Measurements from ENCODE around the gene MTFMT.
"Not testable (repeated sequence)": the region's sequence is repeated elsewhere in the genome, so short reads cannot be mapped to it uniquely, and the experiment has no call there.

MTFMT gene

DNA sequence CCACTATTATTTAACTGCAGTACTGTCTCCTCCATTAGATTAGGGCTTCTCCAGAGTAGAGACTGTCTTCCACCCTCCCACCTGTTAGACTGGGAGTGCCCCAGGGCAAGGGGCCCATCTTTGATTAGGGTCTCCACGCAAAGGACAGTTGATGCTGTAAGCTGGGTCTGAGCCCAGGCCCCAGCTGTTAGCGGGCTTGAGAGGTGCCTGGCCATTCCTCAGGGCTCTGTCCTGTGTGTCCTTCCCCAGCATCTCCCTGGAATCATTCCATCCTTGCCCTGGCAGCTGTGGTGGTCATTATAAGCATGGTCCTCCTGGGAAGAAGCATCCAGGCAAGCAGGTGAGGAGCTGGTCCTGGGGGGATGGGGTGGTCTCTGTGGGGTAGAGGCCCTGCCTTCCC, 21.8 kb upstream of the MTFMT start:
- H3K9me3 ChIP-seq (ENCODE audit: control insufficient read depth, low read length), result no peaks in the 10 kb centered on the region
- WGBS, 2 experiments (ENCODE audit: insufficient coverage in 2 of 2), result 93 to 96% methylated on average over 2 of the region's 2 CpGs
- H3K4me3 ChIP-seq (ENCODE audit: extremely low read depth, insufficient read depth, low read length, poor library complexity, severe bottlenecking), result no peak overlapping the region
- peaks cover 4% of the 10 kb centered on the region for H3K4me1 ChIP-seq (ENCODE audit: control insufficient read depth, insufficient read depth, low read length, poor library complexity, severe bottlenecking)
- no peak overlapping the region for H3K27ac ChIP-seq (ENCODE audit: low read depth, low read length, severe bottlenecking)
- H3K36me3 ChIP-seq (ENCODE audit: control insufficient read depth, insufficient read depth, low read length), result peaks cover 26% of the 10 kb centered on the region

DNA sequence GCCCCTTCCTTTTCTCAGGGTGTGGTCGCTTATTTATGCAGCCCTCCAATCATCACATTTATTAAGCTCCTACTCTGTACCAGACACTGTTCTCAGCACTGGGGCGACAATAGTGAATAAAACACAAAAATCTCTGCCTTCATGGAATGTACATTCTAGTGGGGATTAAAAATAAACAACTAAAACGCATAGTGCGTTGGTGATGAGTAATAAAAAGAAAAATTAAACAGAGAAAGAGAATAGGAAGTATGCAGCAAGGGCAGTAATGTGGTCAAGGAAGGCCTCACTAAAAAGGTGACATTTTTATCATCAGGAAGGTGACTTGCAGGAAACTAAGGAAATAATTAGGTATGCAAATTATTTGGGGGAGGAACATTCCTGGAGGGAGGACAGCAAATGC, 20.8 kb upstream of the MTFMT start:
- H3K4me1 ChIP-seq (ENCODE audit: control insufficient read depth, insufficient read depth, low read length, poor library complexity, severe bottlenecking), result peaks cover 4% of the 10 kb centered on the region
- H3K27ac ChIP-seq (ENCODE audit: low read depth, low read length, severe bottlenecking), result no peak overlapping the region
- no peaks in the 10 kb centered on the region for H3K9me3 ChIP-seq (ENCODE audit: control insufficient read depth, low read length)
- WGBS, 2 experiments (ENCODE audit: insufficient coverage in 2 of 2), result 92% methylated on average over 2 to 3 of the region's 4 CpGs
- no peak overlapping the region for H3K4me3 ChIP-seq (ENCODE audit: extremely low read depth, insufficient read depth, low read length, poor library complexity, severe bottlenecking)
- H3K36me3 ChIP-seq (ENCODE audit: control insufficient read depth, insufficient read depth, low read length), result peaks cover 16% of the 10 kb centered on the region

DNA sequence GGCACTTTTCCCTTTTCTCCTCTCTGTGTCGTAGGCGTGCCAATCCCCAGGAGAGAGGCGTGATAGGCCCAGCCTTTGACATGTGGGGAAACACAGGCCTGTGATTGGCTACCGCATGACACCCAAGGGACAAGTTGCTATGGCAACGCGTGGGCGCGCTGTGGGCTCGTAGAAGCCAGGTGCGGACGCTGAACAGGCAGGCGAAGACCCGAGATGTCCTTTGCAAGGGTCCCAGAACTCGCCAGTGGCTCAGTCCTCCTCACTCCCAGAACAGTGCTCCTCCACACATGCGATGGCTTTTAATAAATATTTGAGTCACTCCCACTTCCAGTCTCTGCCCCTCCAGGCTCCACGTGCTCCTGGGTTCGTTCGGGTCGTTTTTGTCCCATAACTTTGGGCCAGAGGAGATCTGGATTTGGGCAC, 20.0 kb upstream of the MTFMT start:
- WGBS, 2 experiments (ENCODE audit: insufficient coverage in 2 of 2), result 16 to 21% methylated on average over 17 to 19 of the region's 19 CpGs
- H3K27ac ChIP-seq (ENCODE audit: low read depth, low read length, severe bottlenecking), result peak overlapping the region; percentile 16
- H3K9me3 ChIP-seq (ENCODE audit: control insufficient read depth, low read length), result no peaks in the 10 kb centered on the region

DNA sequence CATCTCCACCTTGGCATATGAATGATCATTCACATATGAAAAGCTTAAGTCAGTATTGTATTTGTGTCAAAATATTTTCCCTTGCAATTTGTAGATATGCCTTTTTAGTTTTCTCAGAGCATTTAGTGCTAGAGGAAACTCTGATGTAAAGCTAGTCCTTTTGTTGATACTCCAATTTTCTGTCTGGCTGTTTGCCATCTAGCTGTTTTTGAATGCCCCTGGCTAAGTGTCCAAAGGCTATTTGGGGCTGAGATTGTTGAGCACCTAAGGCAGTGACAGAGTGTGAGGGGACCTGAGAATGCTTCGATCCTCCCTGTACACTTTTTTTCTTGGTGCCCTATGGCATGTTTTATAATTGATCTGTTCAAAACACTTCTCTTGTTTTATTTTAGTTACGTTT, 18.8 kb upstream of the MTFMT start:
- Histone ChIP-seq H3K4me3 (ENCODE audit: extremely low read depth, insufficient read depth, low read length, poor library complexity, severe bottlenecking) (no peak overlapping the region), H3K9me3 (ENCODE audit: control insufficient read depth, low read length) (no peaks in the 10 kb centered on the region), H3K36me3 (ENCODE audit: control insufficient read depth, insufficient read depth, low read length) (no peaks in the 10 kb centered on the region), H3K27ac (ENCODE audit: low read depth, low read length, severe bottlenecking) (no peak overlapping the region), H3K4me1 (ENCODE audit: control insufficient read depth, insufficient read depth, low read length, poor library complexity, severe bottlenecking) (peaks cover 4% of the 10 kb centered on the region)
- no CpG with 5 or more reads among the region's 2 CpGs for WGBS, 2 experiments (ENCODE audit: insufficient coverage in 2 of 2)

More for the DNA sequence above, 20.0 kb upstream of the MTFMT start:
- Histone ChIP-seq H3K4me1 (ENCODE audit: control insufficient read depth, insufficient read depth, low read length, poor library complexity, severe bottlenecking) (peaks cover 4% of the 10 kb centered on the region), H3K4me3 (ENCODE audit: extremely low read depth, insufficient read depth, low read length, poor library complexity, severe bottlenecking) (peak overlapping the region; percentile 14), H3K36me3 (ENCODE audit: control insufficient read depth, insufficient read depth, low read length) (peaks cover 9% of the 10 kb centered on the region)

DNA sequence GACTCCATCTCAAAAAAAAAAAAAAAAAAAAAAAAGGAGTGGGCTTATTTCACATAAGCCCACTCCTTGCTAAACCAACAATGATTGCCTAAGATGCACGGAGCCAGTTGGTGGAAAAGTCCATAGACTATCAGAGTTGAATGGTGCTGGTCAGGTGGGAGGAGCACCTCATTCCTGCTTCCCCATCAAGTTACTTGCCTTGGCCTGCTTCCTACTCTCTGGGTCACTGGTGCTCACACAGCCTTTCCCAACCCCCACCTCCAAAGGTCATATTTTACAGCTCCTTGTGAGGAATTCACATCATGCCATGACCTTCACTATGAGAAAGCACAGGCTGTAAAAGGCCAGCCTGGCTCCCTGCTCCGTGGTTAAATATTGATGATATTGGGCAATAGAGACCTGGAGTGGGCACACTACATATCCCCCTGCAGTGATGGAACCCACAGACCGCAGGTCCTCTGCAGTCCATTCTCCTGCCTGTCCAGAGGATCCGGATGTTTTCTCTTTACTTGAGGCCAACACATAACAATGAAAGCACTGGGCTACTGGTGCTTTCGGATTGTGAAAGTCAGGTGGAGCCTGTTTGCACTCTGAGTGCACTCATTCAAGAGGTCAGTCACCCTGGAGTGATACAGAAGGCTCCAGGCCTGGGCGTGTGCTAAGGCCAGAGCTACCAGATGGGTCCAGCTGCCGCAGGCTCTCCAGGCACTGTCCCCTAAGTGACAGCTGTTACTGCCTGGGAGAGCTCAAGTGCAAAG, 15.5 kb upstream of the MTFMT start, which contains the start of gene SLC51B:
Gene SLC51B, plus strand, starts transcription at position 664 of the 758 bp plus-strand sequence. CDS start 4,618 bp downstream, outside the sequence.
- H3K27ac ChIP-seq (ENCODE audit: low read depth, low read length, severe bottlenecking), result no peak within 1 kb of the TSS

DNA sequence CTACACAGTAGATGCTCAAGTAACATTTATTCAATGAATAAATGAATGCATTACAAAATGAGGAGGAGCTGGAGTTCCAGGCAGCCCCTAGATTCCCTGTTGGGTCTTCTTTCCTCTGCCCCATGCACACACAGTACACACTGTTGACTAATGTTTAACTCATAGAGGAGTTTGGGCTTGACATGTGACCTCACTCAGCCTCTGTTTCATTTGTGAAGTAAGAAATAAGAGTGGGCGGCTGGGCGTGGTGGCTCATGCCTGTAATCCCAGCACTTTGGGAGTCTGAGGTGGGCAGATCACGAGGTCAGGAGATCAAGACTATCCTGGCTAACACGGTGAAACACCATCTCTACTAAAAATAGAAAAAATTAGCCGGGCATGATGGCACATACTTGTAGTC, 14.8 kb upstream of the MTFMT start:
- not testable (repeated sequence) for H3K4me1 ChIP-seq (ENCODE audit: control insufficient read depth, insufficient read depth, low read length, poor library complexity, severe bottlenecking); H3K27ac ChIP-seq (ENCODE audit: low read depth, low read length, severe bottlenecking); H3K36me3 ChIP-seq (ENCODE audit: control insufficient read depth, insufficient read depth, low read length); H3K9me3 ChIP-seq (ENCODE audit: control insufficient read depth, low read length); H3K4me3 ChIP-seq (ENCODE audit: extremely low read depth, insufficient read depth, low read length, poor library complexity, severe bottlenecking)
- WGBS, 2 experiments (ENCODE audit: insufficient coverage in 2 of 2), result 93% methylated on average over 3 to 5 of the region's 5 CpGs

More for the DNA sequence above, 15.5 kb upstream of the MTFMT start, which contains the start of gene SLC51B:
- no peak within 1 kb of the TSS for H3K4me3 ChIP-seq (ENCODE audit: extremely low read depth, insufficient read depth, low read length, poor library complexity, severe bottlenecking)
- no peaks in the 10 kb centered on the region for H3K9me3 ChIP-seq (ENCODE audit: control insufficient read depth, low read length)
- peaks cover under 1% of the 10 kb centered on the region for H3K4me1 ChIP-seq (ENCODE audit: control insufficient read depth, insufficient read depth, low read length, poor library complexity, severe bottlenecking)
- no peaks in the 10 kb centered on the region for H3K36me3 ChIP-seq (ENCODE audit: control insufficient read depth, insufficient read depth, low read length)
- WGBS, 2 experiments (ENCODE audit: insufficient coverage in 2 of 2), result 88 to 94% methylated on average over 3 to 6 of the region's 7 CpGs

DNA sequence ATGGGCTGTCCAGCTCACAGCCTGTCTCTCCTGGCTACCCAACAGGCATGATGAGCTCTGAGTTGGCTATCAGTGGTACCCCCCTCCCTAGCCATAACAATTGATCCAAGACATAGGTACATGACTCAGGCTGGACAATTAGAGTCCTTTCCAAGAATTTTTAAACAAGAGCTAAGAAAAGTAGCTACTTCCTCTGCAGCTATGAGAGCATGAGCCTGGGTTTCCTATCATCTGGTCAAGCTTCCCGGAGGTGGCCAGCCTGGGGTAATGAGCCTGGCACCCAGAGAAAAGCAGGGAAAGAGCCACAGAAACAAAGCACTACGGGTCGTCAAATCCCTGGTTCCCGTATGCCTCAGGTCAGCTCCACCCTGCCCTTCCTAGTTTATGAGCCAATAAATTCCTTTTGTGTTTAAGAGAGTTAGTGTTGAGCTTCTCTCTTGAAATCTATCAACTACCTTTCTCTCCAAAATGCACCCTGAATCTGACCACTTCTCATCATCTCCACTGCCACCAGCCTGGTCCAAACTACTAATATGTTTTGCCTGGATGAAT, 13.4 kb upstream of the MTFMT start:
- 94% methylated on average over 3 to 4 of the region's 4 CpGs for WGBS, 2 experiments (ENCODE audit: insufficient coverage in 2 of 2)
- Histone ChIP-seq H3K4me3 (ENCODE audit: extremely low read depth, insufficient read depth, low read length, poor library complexity, severe bottlenecking) (no peak overlapping the region), H3K27ac (ENCODE audit: low read depth, low read length, severe bottlenecking) (no peak overlapping the region), H3K9me3 (ENCODE audit: control insufficient read depth, low read length) (no peaks in the 10 kb centered on the region), H3K36me3 (ENCODE audit: control insufficient read depth, insufficient read depth, low read length) (no peaks in the 10 kb centered on the region), H3K4me1 (ENCODE audit: control insufficient read depth, insufficient read depth, low read length, poor library complexity, severe bottlenecking) (no peaks in the 10 kb centered on the region)

DNA sequence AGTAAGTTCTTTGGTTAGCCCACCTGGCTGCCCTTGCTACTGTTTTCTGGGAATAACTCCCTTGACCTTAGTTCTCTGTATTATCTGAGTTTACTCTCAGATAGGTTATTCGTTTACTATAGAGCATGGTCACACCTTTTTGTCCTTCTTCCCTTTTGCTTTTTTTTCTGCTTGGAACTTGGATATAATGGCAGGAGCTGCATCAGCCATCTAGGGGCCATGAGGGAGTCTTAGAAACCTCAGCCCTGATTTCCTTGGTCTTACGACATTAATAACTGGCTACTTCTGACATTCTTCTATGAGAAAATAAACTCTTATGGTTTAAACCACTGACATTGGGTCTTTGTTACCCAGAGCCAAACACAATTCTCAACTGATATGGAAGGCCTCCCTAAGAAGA, 12.3 kb upstream of the MTFMT start:
- 83% methylated on average over 2 of the region's 2 CpGs; no CpG with 5 or more reads in 1 of the 2 experiments for WGBS, 2 experiments (ENCODE audit: insufficient coverage in 2 of 2)
- Histone ChIP-seq H3K9me3 (ENCODE audit: control insufficient read depth, low read length) (no peaks in the 10 kb centered on the region), H3K36me3 (ENCODE audit: control insufficient read depth, insufficient read depth, low read length) (no peaks in the 10 kb centered on the region), H3K4me1 (ENCODE audit: control insufficient read depth, insufficient read depth, low read length, poor library complexity, severe bottlenecking) (no peaks in the 10 kb centered on the region), H3K27ac (ENCODE audit: low read depth, low read length, severe bottlenecking) (no peak overlapping the region), H3K4me3 (ENCODE audit: extremely low read depth, insufficient read depth, low read length, poor library complexity, severe bottlenecking) (no peak overlapping the region)

DNA sequence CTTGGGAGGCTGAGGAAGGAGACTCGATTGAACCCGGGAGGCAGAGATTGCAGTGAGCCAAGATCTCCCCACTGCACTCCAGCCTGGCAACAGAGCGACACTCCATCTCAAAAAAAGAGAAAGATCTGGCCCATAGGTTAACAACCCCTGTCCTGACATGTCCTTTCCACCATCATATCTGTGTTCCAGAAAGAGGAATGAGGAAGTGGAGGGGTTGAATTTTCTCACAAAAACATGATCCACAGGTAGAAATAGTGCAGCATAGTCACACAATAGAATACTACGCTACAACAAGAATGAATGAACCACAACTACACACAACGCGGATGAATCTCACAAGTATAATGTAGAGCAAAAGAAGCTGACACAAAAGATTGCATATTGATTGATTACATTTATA, 11.0 kb upstream of the MTFMT start:
- 89 to 93% methylated on average over 2 of the region's 6 CpGs for WGBS, 2 experiments (ENCODE audit: insufficient coverage in 2 of 2)
- Histone ChIP-seq H3K9me3 (ENCODE audit: control insufficient read depth, low read length) (no peaks in the 10 kb centered on the region), H3K4me3 (ENCODE audit: extremely low read depth, insufficient read depth, low read length, poor library complexity, severe bottlenecking) (no peak overlapping the region), H3K4me1 (ENCODE audit: control insufficient read depth, insufficient read depth, low read length, poor library complexity, severe bottlenecking) (no peaks in the 10 kb centered on the region), H3K27ac (ENCODE audit: low read depth, low read length, severe bottlenecking) (no peak overlapping the region), H3K36me3 (ENCODE audit: control insufficient read depth, insufficient read depth, low read length) (no peaks in the 10 kb centered on the region)

DNA sequence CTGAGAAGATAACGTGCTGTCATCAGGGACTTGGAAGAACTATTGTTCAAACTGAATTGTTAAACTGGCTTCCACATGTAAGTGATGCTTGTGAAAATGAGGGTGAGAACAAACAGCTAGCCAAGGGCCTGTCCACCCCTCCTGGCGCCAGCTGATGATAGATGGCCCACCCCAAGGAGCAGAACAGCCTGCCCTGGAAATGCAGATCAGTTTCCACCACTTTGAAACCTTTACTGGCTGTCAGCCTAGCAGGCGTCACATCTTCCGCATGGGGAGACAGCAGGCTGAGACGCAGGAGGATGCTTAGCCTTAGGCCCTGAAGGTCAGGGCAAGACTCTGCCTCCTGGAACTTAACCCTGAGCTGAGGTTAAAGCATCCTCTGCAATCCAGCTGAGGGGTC, 9.4 kb upstream of the MTFMT start:
- no peaks in the 10 kb centered on the region for H3K36me3 ChIP-seq (ENCODE audit: control insufficient read depth, insufficient read depth, low read length)
- no peak overlapping the region for H3K4me3 ChIP-seq (ENCODE audit: extremely low read depth, insufficient read depth, low read length, poor library complexity, severe bottlenecking)
- H3K9me3 ChIP-seq (ENCODE audit: control insufficient read depth, low read length), result no peaks in the 10 kb centered on the region
- H3K27ac ChIP-seq (ENCODE audit: low read depth, low read length, severe bottlenecking), result no peak overlapping the region
- H3K4me1 ChIP-seq (ENCODE audit: control insufficient read depth, insufficient read depth, low read length, poor library complexity, severe bottlenecking), result no peaks in the 10 kb centered on the region
- 83 to 84% methylated on average over 5 of the region's 5 CpGs for whole genome bisulfite sequencing, 2 experiments (ENCODE audit: insufficient coverage in 2 of 2)

DNA sequence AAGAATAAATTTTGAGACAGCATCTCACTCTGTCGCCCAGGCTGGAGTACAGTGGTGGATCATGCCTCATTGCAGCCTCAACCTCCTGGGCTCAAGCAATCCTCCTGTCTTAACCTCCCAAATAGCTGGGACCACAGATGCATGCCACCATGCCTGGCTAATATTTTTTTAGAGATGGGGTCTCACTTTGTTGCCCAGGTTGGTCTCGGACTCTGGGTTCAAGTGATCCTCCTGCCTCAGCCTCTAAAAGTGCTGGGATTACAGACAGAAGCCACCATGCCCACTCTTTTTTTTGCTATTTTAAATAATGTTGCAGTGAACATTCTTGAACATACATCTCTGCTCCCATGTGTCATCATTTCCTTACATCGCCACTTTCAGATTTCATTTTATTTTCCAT, 9.0 kb upstream of the MTFMT start:
- Histone ChIP-seq H3K27ac (ENCODE audit: low read depth, low read length, severe bottlenecking) (no peak overlapping the region), H3K4me1 (ENCODE audit: control insufficient read depth, insufficient read depth, low read length, poor library complexity, severe bottlenecking) (no peaks in the 10 kb centered on the region), H3K9me3 (ENCODE audit: control insufficient read depth, low read length) (no peaks in the 10 kb centered on the region), H3K36me3 (ENCODE audit: control insufficient read depth, insufficient read depth, low read length) (no peaks in the 10 kb centered on the region), H3K4me3 (ENCODE audit: extremely low read depth, insufficient read depth, low read length, poor library complexity, severe bottlenecking) (no peak overlapping the region)
- 94 to 100% methylated on average over 2 to 3 of the region's 3 CpGs for WGBS, 2 experiments (ENCODE audit: insufficient coverage in 2 of 2)

Data from mesodermal cell (in vitro differentiated cells).